RWPE2 (cell line): ENCODE data around the gene LMO4.

ENCODE experiments used
- ATAC-seq: fragments of 200-7000 bp; cut with Tn5 transposase; 3 replicates; pipeline ENCODE4 v1.9.1; 2021; ENCODE audit warnings: low read depth
- DNase-seq: peaks from one replicate; pipeline ENCODE4 v3.0.0-alpha.2; 2020; ENCODE audit warnings: low spot score
- H3K27ac ChIP-seq: fragments of 450-650 bp; 2 replicates; pipeline ENCODE4 v1.5.1; 2017; ENCODE audit warnings: mild to moderate bottlenecking; ENCODE audit not compliant: poor library complexity, severe bottlenecking
- H3K27me3 ChIP-seq: fragments of 250-450 bp; sonication (Bioruptor Pico); 2 replicates; pipeline ENCODE4 v1.5.1; 2021; ENCODE audit warnings: mild to moderate bottlenecking, moderate library complexity; ENCODE audit not compliant: insufficient read depth, poor library complexity, severe bottlenecking
- H3K36me3 ChIP-seq: fragments of 250-450 bp; sonication (Bioruptor Pico); 2 replicates; pipeline ENCODE4 v1.5.1; 2020; ENCODE audit warnings: low read depth, mild to moderate bottlenecking, moderate library complexity
- H3K4me1 ChIP-seq: fragments of 250-450 bp; sonication (Bioruptor Pico); 2 replicates; pipeline ENCODE4 v1.5.1; 2021; ENCODE audit warnings: mild to moderate bottlenecking, moderate library complexity; ENCODE audit not compliant: insufficient read depth, poor library complexity, severe bottlenecking
- H3K4me3 ChIP-seq: fragments of 250-450 bp; sonication (Bioruptor Pico); 2 replicates; pipeline ENCODE4 v1.5.1; 2021; ENCODE audit warnings: mild to moderate bottlenecking, moderate library complexity; ENCODE audit not compliant: severe bottlenecking
- H3K9me3 ChIP-seq: fragments of 250-450 bp; sonication (Bioruptor Pico); 2 replicates; pipeline ENCODE4 v1.5.1; 2021; ENCODE audit warnings: mild to moderate bottlenecking, moderate library complexity; ENCODE audit not compliant: severe bottlenecking
- CTCF ChIP-seq: fragments of 450-650 bp; IDR thresholded peaks from one replicate; pipeline ENCODE4 v1.5.1; 2017; ENCODE audit warnings: mild to moderate bottlenecking, moderate library complexity; ENCODE audit not compliant: poor library complexity, severe bottlenecking

The LMO4 gene

DNA sequence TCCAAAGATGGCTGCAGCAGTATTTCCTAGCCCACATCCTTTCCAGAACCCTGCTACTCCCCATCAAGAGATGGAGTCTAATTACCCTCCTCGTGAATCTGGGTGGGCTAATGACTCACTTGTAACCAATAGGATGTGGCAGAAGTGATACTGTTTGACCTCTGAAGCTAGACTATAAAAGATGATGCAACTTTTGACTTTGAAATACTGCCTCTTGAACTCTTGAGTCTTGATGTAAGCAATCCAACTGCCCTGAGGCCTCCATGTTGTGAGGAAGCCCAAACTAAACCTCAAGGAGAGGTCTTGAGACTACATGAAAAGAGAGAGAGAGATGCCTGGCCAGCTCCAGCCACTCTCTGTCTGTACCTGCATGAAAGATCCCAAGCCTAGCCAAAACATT lies 29.5 kb downstream of the LMO4 start:
- no peak overlapping the region for H3K27ac ChIP-seq
- no peak for ATAC-seq

GRCh38 chr1:87359586-87359985 lies 30.9 kb downstream of the LMO4 start:
- no peaks in the 10 kb centered on the region for H3K4me1 ChIP-seq
- DNase-seq: no peak
- no peak for ATAC-seq
- no peak overlapping the region for H3K4me3 ChIP-seq
- no peak for TF ChIP-seq CTCF
- H3K27ac ChIP-seq: no peak overlapping the region
- no peaks in the 10 kb centered on the region for H3K27me3 ChIP-seq
- no peaks in the 10 kb centered on the region for H3K9me3 ChIP-seq
- H3K36me3 ChIP-seq: no peaks in the 10 kb centered on the region

More for the DNA sequence above, 29.5 kb downstream of the LMO4 start:
- Histone ChIP-seq H3K27me3 (no peaks in the 10 kb centered on the region), H3K4me3 (no peak overlapping the region), H3K9me3 (no peaks in the 10 kb centered on the region), H3K36me3 (no peaks in the 10 kb centered on the region), H3K4me1 (no peaks in the 10 kb centered on the region)
- no peak for TF ChIP-seq CTCF
- no peak for DNase-seq

- H3K36me3 ChIP-seq: no peaks in the 10 kb centered on the region
- no peaks in the 10 kb centered on the region for H3K9me3 ChIP-seq
- H3K4me3 ChIP-seq: no peak overlapping the region
- ATAC-seq: no peak
- no peaks in the 10 kb centered on the region for H3K27me3 ChIP-seq
- no peaks in the 10 kb centered on the region for H3K4me1 ChIP-seq
- TF ChIP-seq CTCF: no peak
- no peak overlapping the region for H3K27ac ChIP-seq
- DNase-seq: no peak
Observed at GRCh38 chr1:87362063-87362833, 33.6 kb downstream of the LMO4 start.

GRCh38 chr1:87362834-87363426 lies 34.2 kb downstream of the LMO4 start:
- Histone ChIP-seq H3K27ac (no peak overlapping the region), H3K9me3 (no peaks in the 10 kb centered on the region), H3K27me3 (no peaks in the 10 kb centered on the region), H3K4me1 (no peaks in the 10 kb centered on the region), H3K36me3 (no peaks in the 10 kb centered on the region), H3K4me3 (no peak overlapping the region)
- ATAC-seq: no peak
- no peak for DNase-seq
- no peak for TF ChIP-seq CTCF

DNA sequence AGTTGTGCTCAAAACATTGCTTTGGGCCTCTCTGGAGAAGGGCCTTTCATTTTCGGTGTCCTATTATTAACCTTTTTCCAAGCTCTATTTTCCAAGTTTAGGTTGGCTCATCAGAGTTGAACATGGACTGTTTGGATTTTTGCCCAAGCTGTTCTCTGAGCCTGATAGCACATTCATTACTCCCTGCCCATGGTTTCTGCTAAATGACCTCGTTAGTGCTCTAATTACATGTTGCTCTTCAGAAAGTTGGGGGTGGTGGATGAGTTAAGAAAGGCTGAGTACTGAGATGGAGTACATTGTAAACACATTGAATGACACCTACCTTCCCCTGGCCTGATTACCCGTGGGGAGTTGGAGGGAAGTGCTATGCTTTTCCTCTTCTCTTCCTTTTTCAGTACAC lies 38.9 kb downstream of the LMO4 start:
- no peak for TF ChIP-seq CTCF
- Histone ChIP-seq H3K4me1 (no peaks in the 10 kb centered on the region), H3K27me3 (no peaks in the 10 kb centered on the region), H3K4me3 (no peak overlapping the region), H3K9me3 (no peaks in the 10 kb centered on the region), H3K36me3 (no peaks in the 10 kb centered on the region), H3K27ac (no peak overlapping the region)
- ATAC-seq (no peak), DNase-seq (no peak)
